ENCODE measurements around the gene MAN1C1.
"Not testable (repeated sequence)": the region's sequence is repeated elsewhere in the genome, so short reads cannot be mapped to it uniquely, and the experiment has no call there.

DNA sequence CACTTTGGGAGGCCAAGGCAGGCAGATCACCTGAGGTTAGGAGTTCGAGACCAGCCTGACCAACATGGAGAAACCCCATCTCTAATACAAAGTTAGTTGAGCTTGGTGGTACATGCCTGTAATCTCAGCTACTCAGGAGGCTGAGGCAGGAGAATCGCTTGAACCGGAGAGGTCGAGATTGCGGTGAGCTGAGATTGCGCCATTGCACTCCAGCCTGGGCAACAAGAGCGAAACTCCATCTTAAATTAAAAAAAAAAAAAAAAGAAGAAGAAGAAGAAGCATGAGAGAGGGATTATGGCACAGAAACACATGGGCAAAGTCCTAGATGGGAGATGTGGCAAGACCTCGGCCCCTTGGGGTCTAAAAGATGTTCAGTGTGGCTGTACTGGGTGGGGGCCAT lies 82.5 kb downstream of the MAN1C1 start:
- not testable (repeated sequence) for TF ChIP-seq CTCF (IDR thresholded peaks at IDR 0.05; ENCODE audit: low read depth, low read length); MAX (IDR thresholded peaks at IDR 0.05; ENCODE audit: low read depth, low read length); POLR2A (IDR thresholded peaks at IDR 0.05; ENCODE audit: extremely low read depth, insufficient read length); MYC (IDR thresholded peaks at IDR 0.05; ENCODE audit: low read depth, low read length)

Data from NB4 (cell line).